Stimulated activated CD4-positive, alpha-beta T cell treated with anti-CD3 and anti-CD28 coated beads, Interleukin-2, amount 100 ng/mL, for 24 hours (primary cell): ENCODE measurements around the gene SARNP.
"Not testable (repeated sequence)": the region's sequence is repeated elsewhere in the genome, so short reads cannot be mapped to it uniquely, and the experiment has no call there.

Experiments
- DNase-seq, 2 donors: peaks; one replicate each; pipeline ENCODE4 v3.0.0-alpha.2; 2020

SARNP gene, protein sequence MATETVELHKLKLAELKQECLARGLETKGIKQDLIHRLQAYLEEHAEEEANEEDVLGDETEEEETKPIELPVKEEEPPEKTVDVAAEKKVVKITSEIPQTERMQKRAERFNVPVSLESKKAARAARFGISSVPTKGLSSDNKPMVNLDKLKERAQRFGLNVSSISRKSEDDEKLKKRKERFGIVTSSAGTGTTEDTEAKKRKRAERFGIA

DNA sequence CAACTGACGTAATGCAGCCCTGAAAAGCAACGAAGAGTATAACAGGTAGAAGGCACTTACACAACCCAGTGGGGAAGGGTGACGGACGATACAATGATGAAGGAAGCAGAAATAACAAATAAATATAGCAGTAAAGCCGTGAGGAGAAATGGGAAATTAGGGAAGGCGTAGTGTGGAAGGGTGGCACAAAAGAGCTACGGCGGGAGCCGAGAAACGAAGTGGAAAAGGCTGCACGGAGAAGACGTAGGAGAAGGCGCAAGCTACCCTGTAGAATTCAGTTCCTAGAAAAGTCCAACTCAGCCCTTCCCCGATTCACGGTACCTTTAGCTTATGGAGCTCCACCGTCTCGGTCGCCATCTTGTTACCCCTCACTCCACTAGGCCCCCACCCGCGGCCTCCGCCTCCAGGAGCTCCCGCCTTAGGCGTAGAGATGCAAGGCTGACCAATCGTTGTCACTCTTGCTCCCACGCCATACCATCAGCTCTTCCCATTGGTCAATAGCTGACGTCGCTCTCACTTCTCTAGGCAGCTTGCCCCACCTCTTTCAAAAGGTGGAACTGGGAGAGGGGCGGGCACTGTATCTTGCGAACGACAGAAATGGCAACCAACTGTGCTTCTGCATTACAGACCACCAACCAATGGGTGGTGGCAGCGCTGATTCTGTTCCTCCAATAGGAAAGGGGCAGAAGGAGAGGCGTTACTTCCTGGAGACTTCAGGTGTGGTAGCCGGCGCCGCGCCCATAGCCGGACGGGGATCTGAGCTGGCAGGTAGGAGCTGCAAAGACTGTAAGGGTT, at the start of gene SARNP, which contains the start of gene ORMDL2:
TSS of gene SARNP (minus strand) at position 380 of the 795 bp plus-strand sequence. CDS start at position 357, 23 bp downstream.
TSS of gene ORMDL2 (plus strand) at position 697 of the 795 bp plus-strand sequence. CDS start 959 bp downstream, outside the sequence.
- DNase-seq, result peak; percentile 93 to 94

DNA sequence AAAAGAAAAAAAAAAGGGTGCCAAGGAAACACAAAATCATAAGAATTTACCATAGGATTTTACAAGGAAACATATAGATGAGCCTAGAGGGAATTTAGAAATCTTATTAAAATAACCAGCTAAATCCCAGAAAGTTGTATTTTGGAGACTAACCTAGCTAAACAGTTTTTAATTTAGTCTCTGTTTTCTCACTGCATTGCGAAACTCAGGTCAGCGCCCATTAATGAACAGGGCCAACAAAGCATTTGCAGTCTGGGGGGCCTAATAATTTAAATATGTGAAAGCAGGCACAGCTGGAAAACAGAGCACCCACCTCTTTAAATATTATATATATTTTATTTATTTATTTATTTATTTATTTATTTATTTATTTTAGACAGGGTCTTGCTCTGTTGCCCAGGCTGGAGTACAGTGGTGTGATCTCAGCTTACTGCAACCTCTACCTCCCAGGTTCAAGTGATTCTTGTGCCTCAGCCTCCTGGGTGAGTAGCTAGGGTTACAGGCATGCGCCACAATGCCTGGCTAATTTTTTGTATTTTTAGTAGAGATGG, 49.0 kb upstream of the SARNP start:
- not testable (repeated sequence) for DNase-seq

DNA sequence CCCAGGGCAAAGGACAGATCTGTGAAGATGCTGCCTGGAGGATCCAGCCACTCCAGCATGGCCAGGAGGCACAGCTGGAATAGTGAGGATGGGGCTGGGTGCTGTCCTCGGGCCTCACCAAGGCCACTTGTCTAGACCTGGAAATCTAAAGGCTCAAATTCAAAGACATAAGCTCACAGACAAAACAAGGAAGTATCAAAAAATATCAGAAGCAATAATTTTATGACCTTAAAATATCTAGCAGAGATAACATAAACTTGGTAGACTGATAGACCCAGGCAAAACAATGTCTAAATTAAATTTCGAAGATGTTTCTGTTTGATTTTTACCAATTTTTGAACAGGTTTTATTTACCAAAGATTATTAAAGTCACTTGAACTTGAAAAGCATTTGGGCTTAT, 47.8 kb upstream of the SARNP start:
- no peak for DNase-seq

- not testable (repeated sequence) for DNase-seq
Measured at GRCh38 chr12:55862931-55863330, 45.4 kb upstream of the SARNP start.

DNA sequence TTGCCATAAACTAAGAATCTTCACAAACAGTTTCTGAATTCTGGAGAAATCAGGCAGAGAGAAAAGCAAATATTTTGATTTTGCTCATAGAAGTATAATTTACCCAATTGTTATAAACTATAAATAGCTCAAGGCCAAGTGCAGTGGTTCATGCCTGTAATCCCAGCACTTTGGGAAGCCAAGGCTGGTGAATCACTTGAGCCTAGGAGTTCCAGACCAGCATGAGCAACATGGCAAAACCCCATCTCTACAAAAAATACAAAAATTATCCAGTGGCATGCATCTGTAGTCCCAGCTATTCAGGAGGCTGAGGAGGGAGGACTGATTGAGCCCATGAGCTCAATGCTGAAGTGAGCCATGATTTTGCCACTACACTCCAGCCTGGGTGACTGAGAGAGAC, 44.8 kb upstream of the SARNP start:
- no peak for DNase-seq

- no peak for DNase-seq
Measured at GRCh38 chr12:55861871-55862270, 44.3 kb upstream of the SARNP start.

- DNase-seq, result no peak
Measured at GRCh38 chr12:55861396-55861795, 43.9 kb upstream of the SARNP start.

GRCh38 chr12:55852740-55853139, 35.2 kb upstream of the SARNP start:
- DNase-seq, result no peak

DNA sequence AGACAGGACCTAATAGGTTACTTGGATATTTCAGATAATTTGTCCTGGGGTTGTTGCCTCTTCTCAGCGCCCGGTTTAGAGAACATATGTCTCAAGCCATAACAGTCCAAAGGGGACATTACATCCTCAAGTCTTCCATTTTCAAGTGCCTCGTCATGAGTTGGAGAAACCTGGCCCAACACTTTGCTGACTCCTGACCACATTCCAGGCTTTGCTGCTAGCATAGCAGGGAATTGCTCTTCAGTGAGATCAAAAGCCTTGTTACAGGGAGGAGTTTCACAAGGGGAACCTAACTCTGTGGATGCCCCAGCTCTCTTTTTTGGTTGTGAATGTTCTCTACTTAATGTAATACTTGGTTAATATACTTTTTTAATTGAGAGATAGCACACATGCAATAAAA, 33.4 kb upstream of the SARNP start:
- DNase-seq, result no peak

- DNase-seq, result no peak
Measured at GRCh38 chr12:55850401-55850800, 32.9 kb upstream of the SARNP start.

GRCh38 chr12:55849616-55850343, 32.3 kb upstream of the SARNP start:
- no peak for DNase-seq

- DNase-seq, result no peak
Measured at GRCh38 chr12:55847603-55848291, 30.2 kb upstream of the SARNP start.

GRCh38 chr12:55847033-55847432, 29.5 kb upstream of the SARNP start:
- peak in 1 of 2 donors; percentile 25 for DNase-seq

DNA sequence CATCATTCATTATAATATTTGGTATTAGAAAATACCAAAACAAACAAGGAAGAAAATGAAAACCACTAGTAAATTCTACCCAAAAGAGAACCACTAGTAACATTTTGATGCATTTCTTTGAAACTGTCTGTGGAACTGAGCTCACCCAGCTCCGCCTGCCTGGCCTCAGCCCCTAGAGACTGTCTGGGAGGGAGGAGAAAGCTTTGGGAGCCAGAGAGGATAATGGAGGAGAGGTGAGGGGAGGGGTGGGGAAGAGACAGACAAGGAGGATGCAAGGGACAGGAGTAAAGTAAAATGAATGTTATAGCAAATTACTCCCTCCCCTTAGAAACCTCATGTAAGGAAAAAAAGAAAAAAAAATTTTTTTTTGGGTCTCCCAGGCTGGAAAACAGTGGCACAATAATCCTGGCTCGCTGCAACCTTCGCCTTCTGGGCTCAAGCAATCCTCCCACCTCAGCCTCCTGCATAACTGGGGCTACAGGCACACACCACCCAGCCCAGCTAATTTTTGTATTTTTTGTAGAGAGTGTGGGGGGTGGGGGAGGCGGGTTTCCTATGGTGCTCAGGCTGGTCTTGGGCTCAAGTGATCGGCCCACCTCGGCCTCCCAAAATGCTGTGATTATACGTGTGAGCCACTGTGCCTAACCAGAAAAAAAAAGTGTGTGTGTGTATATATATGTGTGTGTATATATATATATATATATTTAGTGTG, 28.4 kb upstream of the SARNP start:
- no peak for DNase-seq

- DNase-seq, result no peak
Measured at GRCh38 chr12:55845361-55845760, 27.8 kb upstream of the SARNP start.

GRCh38 chr12:55844961-55845360, 27.4 kb upstream of the SARNP start:
- DNase-seq, result no peak

DNA sequence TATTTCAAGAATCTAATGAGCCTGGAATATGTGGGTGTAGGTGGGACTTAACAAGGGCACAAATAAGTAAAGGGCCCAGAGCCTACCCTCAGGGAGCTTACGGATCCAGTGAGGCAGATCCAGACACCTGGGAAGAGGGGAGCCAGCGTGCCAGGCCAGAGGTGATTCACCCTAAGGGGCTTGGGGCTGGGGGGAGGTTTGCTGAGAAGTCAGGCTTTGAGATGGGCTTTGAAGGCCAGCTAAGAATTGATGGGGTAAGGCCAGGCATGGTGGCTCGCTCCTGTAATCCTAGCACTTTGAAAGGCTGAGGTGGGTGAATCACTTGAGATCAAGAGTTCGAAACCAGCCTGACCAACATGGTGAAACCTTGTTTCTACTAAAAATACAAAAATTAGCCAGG, 25.9 kb upstream of the SARNP start:
- DNase-seq, result no peak

DNA sequence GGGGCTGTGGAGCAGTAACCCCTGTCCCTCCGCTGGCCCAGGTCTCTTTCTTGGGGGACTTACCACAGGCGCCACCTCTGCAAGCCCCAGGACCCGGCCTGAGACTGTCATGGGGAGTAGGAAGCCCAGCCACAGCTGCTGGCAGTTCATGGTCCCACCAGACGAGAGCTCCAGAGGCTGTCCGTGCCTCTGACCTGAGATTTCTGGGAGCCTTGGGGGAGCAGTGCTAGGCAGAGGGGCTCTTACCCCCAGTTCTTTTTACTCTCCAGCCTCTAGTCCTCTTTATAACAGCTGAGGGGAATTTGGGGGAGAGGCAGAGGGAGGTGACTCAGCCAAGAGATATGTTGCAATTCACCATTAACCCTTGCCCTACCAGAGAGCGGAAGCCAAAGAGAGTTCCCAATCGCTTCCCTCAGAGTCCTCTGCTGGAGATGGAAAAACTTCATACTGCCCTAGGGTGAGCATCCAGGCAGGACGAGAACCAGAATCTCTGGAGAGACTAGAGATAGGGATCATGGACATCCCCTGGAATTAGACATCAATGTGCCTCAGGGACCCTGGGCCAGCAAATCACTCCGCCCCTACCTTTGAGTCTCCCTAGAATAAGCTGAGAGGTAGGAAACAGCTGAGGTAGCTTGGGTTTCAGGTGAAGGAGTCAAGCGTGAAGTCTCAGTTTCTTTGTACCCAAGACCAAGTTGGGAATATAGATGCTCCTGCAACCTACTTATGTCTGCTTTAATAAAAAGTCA, 25.3 kb upstream of the SARNP start, which contains the start of gene MMP19:
TSS of gene MMP19 (minus strand) at position 256 of the 749 bp plus-strand sequence. CDS start at position 150, 106 bp downstream.
- DNase-seq, result no peak

DNA sequence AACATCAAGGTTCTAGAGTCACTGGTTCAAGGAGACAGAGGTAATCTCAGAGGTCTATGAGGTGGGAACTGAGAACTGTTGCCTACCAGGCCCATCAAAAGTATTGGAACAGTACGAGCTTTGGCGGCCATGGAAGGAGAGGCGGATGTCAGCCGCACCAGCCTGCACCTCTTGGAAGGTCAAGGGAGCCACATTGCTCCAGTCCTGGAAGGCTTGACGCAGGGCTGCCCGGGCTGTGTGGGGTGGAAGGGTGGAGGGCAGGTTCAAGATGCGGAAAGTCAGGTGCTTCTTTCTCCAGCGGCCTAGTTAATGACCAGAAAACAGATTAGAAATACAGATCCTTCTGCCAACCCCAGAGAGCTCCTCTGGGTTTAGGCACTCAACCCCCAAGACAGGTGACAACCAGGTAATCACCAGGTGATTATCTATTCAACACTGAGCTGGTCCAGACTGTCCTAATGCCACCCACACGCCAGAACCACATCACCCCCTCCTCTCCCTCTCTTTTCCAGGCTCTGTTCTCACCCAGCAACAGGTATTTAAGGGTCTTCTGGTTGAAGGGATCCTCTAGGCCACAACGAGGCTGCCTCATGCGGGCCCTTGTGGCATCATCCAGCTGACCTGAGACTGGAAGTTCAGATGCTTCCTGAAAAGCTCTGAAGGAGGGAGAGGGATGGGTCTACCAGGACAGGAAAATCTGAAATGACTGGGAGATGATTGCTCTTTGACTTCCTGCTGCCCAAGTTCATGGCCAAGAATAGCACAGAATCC, 23.2 kb upstream of the SARNP start:
- no peak for DNase-seq
